HG02870 (cell line): ENCODE data around the gene ATG13.
"Not testable (repeated sequence)": the region's sequence is repeated elsewhere in the genome, so short reads cannot be mapped to it uniquely, and the experiment has no call there.

ENCODE experiments used
- ATAC-seq: cut with Tn5 transposase; IDR thresholded peaks from one replicate; pipeline ENCODE4 v1.9.1; 2021; ENCODE audit warnings: mild to moderate bottlenecking, moderate library complexity; ENCODE audit not compliant: unreplicated experiment

ATG13 gene

GRCh38 chr11:46617134-46617971 lies at the start of gene ATG13, which contains the start of gene HARBI1:
TSS of gene ATG13 (plus strand) at chr11:46617553. CDS start at chr11:46644292, 26,739 bp downstream.
TSS of gene HARBI1 (minus strand) at chr11:46617227. CDS start at chr11:46616237, 990 bp downstream.
- peak; percentile 91 for ATAC-seq

GRCh38 chr11:46570790-46571398 lies 46.5 kb upstream of the ATG13 start:
- ATAC-seq = no peak

- ATAC-seq = no peak
Measured at GRCh38 chr11:46574656-46575055, 42.7 kb upstream of the ATG13 start.

- no peak for ATAC-seq
Measured at GRCh38 chr11:46577058-46577457, 40.3 kb upstream of the ATG13 start.

- no peak for ATAC-seq
Measured at GRCh38 chr11:46582588-46582987, 34.8 kb upstream of the ATG13 start.

- not testable (repeated sequence) for ATAC-seq
Measured at GRCh38 chr11:46583513-46583912, 33.8 kb upstream of the ATG13 start.

- ATAC-seq = no peak
Measured at GRCh38 chr11:46588131-46588530, 29.2 kb upstream of the ATG13 start.

GRCh38 chr11:46588915-46589314 lies 28.4 kb upstream of the ATG13 start:
- ATAC-seq = no peak

- no peak for ATAC-seq
Measured at GRCh38 chr11:46590740-46591605, 26.4 kb upstream of the ATG13 start.

GRCh38 chr11:46593550-46594373 lies 23.6 kb upstream of the ATG13 start, which contains the start of gene AMBRA1:
TSS of gene AMBRA1 (minus strand) at chr11:46594023. CDS start at chr11:46548380, 45,643 bp downstream.
- ATAC-seq = peak; percentile 85

- no peak for ATAC-seq
Measured at GRCh38 chr11:46594374-46594700, 23.0 kb upstream of the ATG13 start.

GRCh38 chr11:46594785-46595184 lies 22.6 kb upstream of the ATG13 start:
- ATAC-seq = no peak

GRCh38 chr11:46597155-46597554 lies 20.2 kb upstream of the ATG13 start:
- ATAC-seq = no peak

GRCh38 chr11:46597609-46598219 lies 19.6 kb upstream of the ATG13 start:
- ATAC-seq = no peak

- ATAC-seq = no peak
Measured at GRCh38 chr11:46599340-46600193, 17.8 kb upstream of the ATG13 start.

- no peak for ATAC-seq
Measured at GRCh38 chr11:46600194-46600960, 17.0 kb upstream of the ATG13 start.

GRCh38 chr11:46601129-46601528 lies 16.2 kb upstream of the ATG13 start:
- ATAC-seq = no peak

GRCh38 chr11:46603704-46604308 lies 13.5 kb upstream of the ATG13 start:
- ATAC-seq = no peak
